B cell (primary cell): ENCODE results near the gene ASIC3. TPM values are rescaled to one million over a fixed set of nuclear protein-coding genes. Genes with fewer than 3 reads are reported as not detected.

Experiments
- ATAC-seq: fragments of 200-7000 bp; cut with Tn5 transposase; one replicate; pipeline ENCODE4 v1.10.0; 2021; ENCODE audit warnings: low read depth, mild to moderate bottlenecking, moderate number of reproducible peaks, moderate library complexity
- CTCF ChIA-PET: fragments of 350-600 bp; sonication (Branson Sonifier 250); formaldehyde crosslinking; loops from one replicate; lab custom pipeline; 2021; ENCODE audit warnings: antibody characterized with exemption, inconsistent platforms; lab: Charles Lee
- POLR2A ChIA-PET: fragments of 350-600 bp; sonication (Branson Sonifier 250); formaldehyde crosslinking; loops from one replicate; lab custom pipeline; 2021; ENCODE audit warnings: antibody characterized with exemption; lab: Charles Lee
- DNase-seq: peaks from one replicate; pipeline ENCODE4 v3.0.0; 2013
- H2AFZ ChIP-seq: 2 replicates; pipeline ENCODE4 v1.6.1; 2012; ENCODE audit warnings: mild to moderate bottlenecking, low read depth, low read length; ENCODE audit not compliant: insufficient read depth, poor library complexity, severe bottlenecking
- H3K27ac ChIP-seq, 2 donors: 1 replicate in 1 of 2; 2 replicates in 1 of 2; pipeline ENCODE4 v1.5.1; 2012 to 2013; ENCODE audit warnings: low read length in 2 of 2, mild to moderate bottlenecking in 2 of 2, moderate library complexity in 1 of 2
- H3K27me3 ChIP-seq, 4 experiments: fragments of 200-600 bp in 1 of 4; sonication (generic) in 1 of 4; replicated peaks in 1 of 4; 1 replicate in 2 of 4; 2 replicates in 2 of 4; pipeline versions ENCODE4 v1.6.1 to v1.7.0; 2013 to 2016; ENCODE audit warnings: low read length in 3 of 4, mild to moderate bottlenecking in 2 of 4, mixed read lengths in 1 of 4, moderate library complexity in 1 of 4; ENCODE audit not compliant: insufficient read depth in 4 of 4, control insufficient read depth in 3 of 4; ENCODE audit errors: control extremely low read depth in 1 of 4
- H3K36me3 ChIP-seq, 2 experiments: replicated peaks in 1 of 2; 1 replicate in 1 of 2; 2 replicates in 1 of 2; pipeline versions ENCODE4 v1.6.1 to v1.7.1; 2013; ENCODE audit warnings: low read length in 1 of 2; ENCODE audit not compliant: insufficient read depth in 2 of 2, control insufficient read depth in 1 of 2; ENCODE audit errors: control extremely low read depth in 1 of 2, extremely low read depth in 1 of 2
- H3K4me1 ChIP-seq, 2 donors: fragments of 200-600 bp in 1 of 2; sonication (generic) in 1 of 2; 1 replicate in 1 of 2; 2 replicates in 1 of 2; pipeline versions ENCODE4 v1.5.1 to v1.6.1; 2013 to 2017; ENCODE audit warnings: low read length in 2 of 2; ENCODE audit not compliant: control insufficient read depth in 2 of 2, insufficient read depth in 2 of 2
- H3K4me2 ChIP-seq: replicated peaks from 2 replicates; pipeline ENCODE3; 2012; ENCODE audit warnings: mild to moderate bottlenecking, low read depth, low read length; ENCODE audit not compliant: poor library complexity, severe bottlenecking
- H3K4me3 ChIP-seq, 5 experiments: fragments of 200-600 bp in 1 of 5; sonication (generic) in 1 of 5; 1 replicate in 3 of 5; 2 replicates in 2 of 5; pipeline versions ENCODE4 v1.5.1 to v1.7.0; 2011 to 2016; ENCODE audit warnings: low read length in 4 of 5, mild to moderate bottlenecking in 4 of 5, low read depth in 2 of 5, control low read depth in 1 of 5, moderate library complexity in 1 of 5; ENCODE audit not compliant: insufficient read depth in 1 of 5; ENCODE audit errors: control extremely low read depth in 1 of 5, extremely low read depth in 1 of 5
- H3K79me2 ChIP-seq: fragments of 200-600 bp; sonication (generic); one replicate; pipeline ENCODE4 v1.6.0; 2016; ENCODE audit warnings: low read length; ENCODE audit not compliant: control insufficient read depth, insufficient read depth
- H3K9ac ChIP-seq: fragments of 200-600 bp; sonication (generic); 2 replicates; pipeline ENCODE4 v1.6.1; 2017; ENCODE audit warnings: mild to moderate bottlenecking, low read length, moderate library complexity
- H3K9me3 ChIP-seq, 3 donors: one replicate each; pipeline versions ENCODE4 v1.6.1 to v1.7.1; 2013; ENCODE audit warnings: low read length in 2 of 3; ENCODE audit not compliant: control insufficient read depth in 2 of 3, insufficient read depth in 1 of 3; ENCODE audit errors: control extremely low read depth in 1 of 3
- H4K20me1 ChIP-seq: 2 replicates; pipeline ENCODE4 v1.6.0; 2012; ENCODE audit warnings: mild to moderate bottlenecking, low read length; ENCODE audit not compliant: insufficient read depth, control insufficient read depth, poor library complexity, severe bottlenecking
- H3K27ac Mint-ChIP-seq: one replicate; pipeline ENCODE4 v1.8.0; 2021; ENCODE audit warnings: mixed read lengths
- H3K27me3 Mint-ChIP-seq: one replicate; pipeline ENCODE4 v1.8.0; 2021; ENCODE audit warnings: mixed read lengths
- H3K4me1 Mint-ChIP-seq: one replicate; pipeline ENCODE4 v1.8.0; 2021; ENCODE audit warnings: mixed read lengths
- H3K4me3 Mint-ChIP-seq: one replicate; pipeline ENCODE4 v1.8.0; 2021; ENCODE audit warnings: mixed read lengths
- H3K9me3 Mint-ChIP-seq: one replicate; pipeline ENCODE4 v1.8.0; 2022; ENCODE audit warnings: mixed read lengths; ENCODE audit not compliant: insufficient read depth
- EZH2 ChIP-seq: IDR thresholded peaks from 2 replicates; pipeline ENCODE4 v1.6.1; 2012; ENCODE audit warnings: borderline replicate concordance, low read depth, mild to moderate bottlenecking, moderate library complexity, low read length; ENCODE audit not compliant: insufficient read depth, poor library complexity, severe bottlenecking
- WGBS: methylation state at CpG from one replicate; pipeline ENCODE4 v1.1.5; 2013; ENCODE audit warnings: missing lambda C conversion rate; ENCODE audit not compliant: insufficient coverage; 5-methylcytosine and 5-hydroxymethylcytosine counted together
- intact Hi-C: fragments of 100-400 bp; cut with micrococcal nuclease; formaldehyde crosslinking; loops from one replicate; pipeline ENCODE4 v1.10.0; 2022
- polyA plus RNA-seq: library from polyadenylated mRNA; depleted of rRNA; stranded (reverse); fragments of >200 nt; gene quantifications from 2 replicates; pipeline ENCODE4 v1.2.3, GENCODE V29; 2012
- total RNA-seq, 2 donors: library from RNA; stranded (reverse); fragments of 120-200 nt in 1 of 2; gene quantifications; 1 replicate in 1 of 2; 2 replicates in 1 of 2; pipeline versions ENCODE4 v1.2.3 to v1.2.4, GENCODE V29; 2013 to 2022
- TF ChIP-seq, protein P1 (sequence below): fragments of 200-600 bp; IDR thresholded peaks from one replicate; pipeline ENCODE4 v1.8.0; 2022; ENCODE audit warnings: antibody characterized with exemption, mild to moderate bottlenecking

Gene ASIC3
- total and polyA plus RNA-seq, 2 donors (not counting 1 experiment from before 2014, with no cell fraction given): 4.8 to 5.0 TPM

DNA sequence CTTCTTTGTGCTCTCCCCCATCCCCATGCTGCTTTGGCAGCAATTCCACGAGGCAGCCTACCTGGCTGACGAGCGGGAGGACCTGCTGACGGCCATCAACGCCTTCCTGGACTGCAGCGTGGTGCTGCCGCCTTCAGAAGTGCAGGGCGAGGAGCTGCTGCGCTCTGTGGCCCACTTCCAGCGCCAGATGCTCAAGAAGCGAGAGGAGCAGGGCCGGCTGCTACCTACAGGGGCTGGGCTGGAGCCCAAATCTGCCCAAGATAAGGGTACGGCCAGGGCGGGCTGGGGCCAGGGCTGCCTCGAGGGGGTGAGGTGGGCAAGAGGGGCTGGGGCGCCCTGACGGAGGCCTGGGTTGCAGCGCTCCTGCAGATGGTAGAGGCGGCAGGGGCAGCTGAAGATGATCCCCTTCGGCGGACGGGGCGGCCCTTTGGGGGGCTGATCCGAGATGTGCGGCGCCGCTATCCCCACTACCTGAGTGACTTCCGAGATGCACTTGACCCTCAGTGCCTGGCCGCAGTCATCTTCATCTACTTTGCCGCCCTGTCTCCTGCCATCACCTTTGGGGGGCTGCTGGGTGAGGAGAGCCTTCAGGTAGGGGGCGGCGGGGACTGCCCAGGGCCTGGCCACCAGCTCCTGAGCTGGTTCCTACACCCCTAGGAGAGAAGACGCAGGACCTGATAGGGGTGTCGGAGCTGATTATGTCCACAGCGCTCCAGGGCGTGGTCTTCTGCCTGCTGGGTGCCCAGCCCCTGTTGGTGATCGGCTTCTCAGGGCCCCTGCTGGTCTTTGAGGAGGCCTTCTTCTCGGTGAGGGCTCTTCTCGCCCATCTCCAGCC, 22.9 kb downstream of the ASIC3 start:
- Mint-ChIP-seq H3K9me3 (no peaks in the 10 kb centered on the region), H3K27ac (no peak overlapping the region), H3K4me1 (no peaks in the 10 kb centered on the region), H3K27me3 (no peaks in the 10 kb centered on the region), H3K4me3 (no peak overlapping the region)
- no peak for DNase-seq
- Histone ChIP-seq H3K27me3 (no peaks in the 10 kb centered on the region), H3K9me3 (no peaks in the 10 kb centered on the region), H4K20me1 (no peaks in the 10 kb centered on the region), H3K27ac (no peak overlapping the region), H3K4me2 (no peak overlapping the region), H2AFZ (no peak overlapping the region), H3K9ac (no peak overlapping the region), H3K36me3 (peaks cover 0 to 42% of the 10 kb centered on the region in 2 experiments), H3K4me1 (no peaks in the 10 kb centered on the region), H3K79me2 (no peaks in the 10 kb centered on the region), H3K4me3 (no peak overlapping the region)
- WGBS: 96% methylated on average over 39 of the region's 39 CpGs
- ChIA-PET POLR2A (no interaction called here), CTCF (interaction anchor here (1.0 to 1.2 kb wide), 3 partner anchors 18 to 86 kb away, joined by 3 read pairs; no protein-coding TSS in a partner anchor)
- no peak for ATAC-seq
- TF ChIP-seq, protein P1, sequence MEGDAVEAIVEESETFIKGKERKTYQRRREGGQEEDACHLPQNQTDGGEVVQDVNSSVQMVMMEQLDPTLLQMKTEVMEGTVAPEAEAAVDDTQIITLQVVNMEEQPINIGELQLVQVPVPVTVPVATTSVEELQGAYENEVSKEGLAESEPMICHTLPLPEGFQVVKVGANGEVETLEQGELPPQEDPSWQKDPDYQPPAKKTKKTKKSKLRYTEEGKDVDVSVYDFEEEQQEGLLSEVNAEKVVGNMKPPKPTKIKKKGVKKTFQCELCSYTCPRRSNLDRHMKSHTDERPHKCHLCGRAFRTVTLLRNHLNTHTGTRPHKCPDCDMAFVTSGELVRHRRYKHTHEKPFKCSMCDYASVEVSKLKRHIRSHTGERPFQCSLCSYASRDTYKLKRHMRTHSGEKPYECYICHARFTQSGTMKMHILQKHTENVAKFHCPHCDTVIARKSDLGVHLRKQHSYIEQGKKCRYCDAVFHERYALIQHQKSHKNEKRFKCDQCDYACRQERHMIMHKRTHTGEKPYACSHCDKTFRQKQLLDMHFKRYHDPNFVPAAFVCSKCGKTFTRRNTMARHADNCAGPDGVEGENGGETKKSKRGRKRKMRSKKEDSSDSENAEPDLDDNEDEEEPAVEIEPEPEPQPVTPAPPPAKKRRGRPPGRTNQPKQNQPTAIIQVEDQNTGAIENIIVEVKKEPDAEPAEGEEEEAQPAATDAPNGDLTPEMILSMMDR: no peak
- TF ChIP-seq EZH2: no peak
- intact Hi-C loops: no loop called here

DNA sequence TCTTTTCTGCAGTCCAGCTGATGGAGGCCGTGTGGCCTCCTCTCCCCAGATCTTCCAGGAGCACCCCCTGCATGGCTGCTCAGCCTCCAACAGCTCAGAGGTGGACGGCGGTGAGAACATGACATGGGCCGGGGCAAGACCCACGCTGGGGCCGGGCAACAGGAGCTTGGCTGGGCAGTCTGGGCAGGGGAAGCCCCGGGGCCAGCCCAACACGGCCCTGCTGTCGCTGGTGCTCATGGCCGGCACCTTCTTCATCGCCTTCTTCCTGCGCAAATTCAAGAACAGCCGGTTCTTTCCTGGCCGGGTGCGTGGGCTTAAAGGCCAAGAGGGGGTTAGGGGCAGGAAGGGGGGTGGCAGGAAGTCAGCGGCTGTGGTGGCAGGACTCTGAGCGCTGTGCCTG, 25.7 kb downstream of the ASIC3 start:
- ChIA-PET POLR2A (no interaction called here), CTCF (no interaction called here)
- Histone ChIP-seq H3K79me2 (no peaks in the 10 kb centered on the region), H4K20me1 (no peaks in the 10 kb centered on the region), H3K9ac (no peak overlapping the region), H3K4me3 (no peak overlapping the region), H3K27me3 (no peaks in the 10 kb centered on the region), H3K4me1 (peaks cover 0 to 6% of the 10 kb centered on the region in 2 donors), H3K27ac (no peak overlapping the region), H3K9me3 (no peaks in the 10 kb centered on the region), H3K36me3 (peaks cover 0 to 32% of the 10 kb centered on the region in 2 experiments), H2AFZ (no peak overlapping the region), H3K4me2 (no peak overlapping the region)
- no peaks in the 10 kb centered on the region for H3K27me3 Mint-ChIP-seq
- no peaks in the 10 kb centered on the region for H3K9me3 Mint-ChIP-seq
- no peak for ATAC-seq
- H3K4me1 Mint-ChIP-seq: peaks cover 9% of the 10 kb centered on the region
- no peak for TF ChIP-seq EZH2
- TF ChIP-seq, protein P1: no peak
- 91% methylated on average over 13 of the region's 17 CpGs for WGBS
- no peak overlapping the region for H3K4me3 Mint-ChIP-seq
- intact Hi-C loops: no loop called here
- DNase-seq: no peak
- H3K27ac Mint-ChIP-seq: no peak overlapping the region
